Measurements from ENCODE around the gene SLC22A13.

- TF ChIP-seq TOX (CRISPR knock-in tag; IDR thresholded peaks at IDR 0.05; ENCODE audit: borderline replicate concordance) = no peak
- no peak for TF ChIP-seq ISL1 (CRISPR knock-in tag; IDR thresholded peaks at IDR 0.05)
- no peak for TF ChIP-seq BACH2 (CRISPR knock-in tag; IDR thresholded peaks at IDR 0.05; ENCODE audit: borderline replicate concordance)
Observed at GRCh38 chr3:38229036-38229435, 36.6 kb upstream of the SLC22A13 start.
